ENCODE data around the gene ZNF839.

DNA sequence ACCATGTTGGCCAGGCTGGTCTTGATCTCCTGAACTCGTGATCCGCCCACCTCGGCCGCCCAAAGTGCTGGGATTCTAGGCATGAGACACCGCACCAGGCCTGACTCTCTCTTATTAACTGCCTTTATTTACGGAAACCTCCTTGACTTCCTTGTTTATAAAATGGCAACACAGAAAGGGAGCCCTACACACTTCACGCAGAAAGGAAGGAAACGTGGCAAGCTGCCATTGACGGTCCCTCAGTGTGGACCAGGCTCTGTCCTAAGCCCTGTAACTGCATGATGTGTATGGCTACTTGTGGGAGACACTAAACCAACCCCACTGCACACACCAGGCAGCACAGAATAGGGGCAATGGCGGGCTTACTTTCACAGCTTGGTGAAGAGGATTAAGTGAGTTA is 31.5 kb downstream of the ZNF839 start:
- TF ChIP-seq, protein P1, sequence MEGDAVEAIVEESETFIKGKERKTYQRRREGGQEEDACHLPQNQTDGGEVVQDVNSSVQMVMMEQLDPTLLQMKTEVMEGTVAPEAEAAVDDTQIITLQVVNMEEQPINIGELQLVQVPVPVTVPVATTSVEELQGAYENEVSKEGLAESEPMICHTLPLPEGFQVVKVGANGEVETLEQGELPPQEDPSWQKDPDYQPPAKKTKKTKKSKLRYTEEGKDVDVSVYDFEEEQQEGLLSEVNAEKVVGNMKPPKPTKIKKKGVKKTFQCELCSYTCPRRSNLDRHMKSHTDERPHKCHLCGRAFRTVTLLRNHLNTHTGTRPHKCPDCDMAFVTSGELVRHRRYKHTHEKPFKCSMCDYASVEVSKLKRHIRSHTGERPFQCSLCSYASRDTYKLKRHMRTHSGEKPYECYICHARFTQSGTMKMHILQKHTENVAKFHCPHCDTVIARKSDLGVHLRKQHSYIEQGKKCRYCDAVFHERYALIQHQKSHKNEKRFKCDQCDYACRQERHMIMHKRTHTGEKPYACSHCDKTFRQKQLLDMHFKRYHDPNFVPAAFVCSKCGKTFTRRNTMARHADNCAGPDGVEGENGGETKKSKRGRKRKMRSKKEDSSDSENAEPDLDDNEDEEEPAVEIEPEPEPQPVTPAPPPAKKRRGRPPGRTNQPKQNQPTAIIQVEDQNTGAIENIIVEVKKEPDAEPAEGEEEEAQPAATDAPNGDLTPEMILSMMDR (conservative IDR thresholded peaks at IDR 0.05; ENCODE audit: low read length), result no peak
- TF ChIP-seq EZH2phosphoT487 (IDR thresholded peaks at IDR 0.05; ENCODE audit: borderline replicate concordance, low read depth, low read length), result no peak
